Transverse colon (tissue), 4 donors: ENCODE data around the gene IP6K1. TPM values are rescaled to one million over a fixed set of nuclear protein-coding genes. Genes with fewer than 3 reads are reported as not detected.
A peak's percentile ranks its signal among the peaks of the same experiment; 100 is the strongest.

Source experiments
- DNase-seq: peaks from one replicate; pipeline ENCODE4 v3.0.0-alpha.2; 2019
- H3K27ac ChIP-seq, 4 donors: fragments of 200-600 bp; sonication (generic); 2 replicates each; pipeline ENCODE4 v1.5.1; 2016 to 2018; ENCODE audit warnings: inconsistent platforms in 4 of 4
- H3K27me3 ChIP-seq: fragments of 200-600 bp; sonication (generic); 2 replicates; pipeline ENCODE4 v1.5.1; 2017; ENCODE audit warnings: inconsistent platforms
- H3K36me3 ChIP-seq, 4 donors: fragments of 200-600 bp; sonication (generic); 2 replicates each; pipeline ENCODE4 v1.5.1; 2017 to 2019; ENCODE audit warnings: inconsistent platforms in 4 of 4
- H3K4me1 ChIP-seq, 4 donors: fragments of 200-600 bp; sonication (generic); 2 replicates each; pipeline ENCODE4 v1.5.1; 2017 to 2020; ENCODE audit warnings: inconsistent platforms in 4 of 4
- H3K4me3 ChIP-seq, 4 donors: fragments of 200-600 bp; sonication (generic); 1 replicate in 1 of 4; 2 replicates in 3 of 4; pipeline versions ENCODE4 v1.5.1 to v1.6.1; 2017 to 2019; ENCODE audit warnings: inconsistent platforms in 4 of 4
- H3K9me3 ChIP-seq, 2 donors: fragments of 200-600 bp; sonication (generic); 2 replicates each; pipeline ENCODE4 v1.5.1; 2017 to 2019; ENCODE audit warnings: inconsistent platforms in 2 of 2
- CTCF ChIP-seq, 5 experiments: fragments of 200-600 bp in 3 of 5; fragments of 450-650 bp in 2 of 5; sonication (generic) in 3 of 5; IDR thresholded peaks; 1 replicate in 2 of 5; 2 replicates in 3 of 5; pipeline ENCODE4 v1.5.1; 2016 to 2017; ENCODE audit warnings: antibody characterized with exemption in 5 of 5, inconsistent platforms in 3 of 5, mild to moderate bottlenecking in 2 of 5, moderate library complexity in 1 of 5
- EP300 ChIP-seq: sonication (generic); formaldehyde crosslinking; IDR thresholded peaks from one replicate; pipeline ENCODE4 v1.6.1; 2017; ENCODE audit warnings: antibody characterized with exemption, low read depth
- POLR2A ChIP-seq: fragments of 450-650 bp; IDR thresholded peaks from one replicate; pipeline ENCODE4 v1.6.1; 2016; ENCODE audit warnings: antibody characterized with exemption, mild to moderate bottlenecking, moderate library complexity
- POLR2AphosphoS5 ChIP-seq, 3 donors: sonication (generic); formaldehyde crosslinking; IDR thresholded peaks; one replicate each; pipeline ENCODE4 v1.6.1; 2016; ENCODE audit warnings: antibody characterized with exemption in 3 of 3
- WGBS, 2 donors: methylation state at CpG; one replicate each; pipeline ENCODE4 v1.1.5; 2018; ENCODE audit warnings: low coverage in 1 of 2; 5-methylcytosine and 5-hydroxymethylcytosine counted together
- in situ Hi-C, 4 donors: fragments of 200-750 bp; cut with MboI; loops; one replicate each; pipeline versions ENCODE4 v1.15.0 to v1.15.1; 2017; ENCODE audit warnings: low sequenced_read_pairs in 3 of 4, low pct_ligation_motif_present in 1 of 4, low pct_unique_long_range_greater_than_20kb in 1 of 4
- intact Hi-C: fragments of 100-400 bp; cut with DNase I; formaldehyde crosslinking; loops from one replicate; pipeline ENCODE4 v1.15.1; 2023; ENCODE audit warnings: low total_unique reads
- total RNA-seq, 4 donors: library from RNA; depleted of rRNA; stranded (reverse); fragments of >200 nt; gene quantifications; one replicate each; pipeline ENCODE4 v1.1.0, GENCODE V29; 2016

Gene IP6K1
- total RNA-seq, 4 donors from 2014 or later, result 20.5 to 40.7 (median 39.7) TPM

- in situ Hi-C loops, result loop anchor here in 1 of 4 donors (10.0 kb wide), 1 partner anchor 141 kb away; no protein-coding TSS in a partner anchor
- no peaks in the 10 kb centered on the region for H3K9me3 ChIP-seq
- intact Hi-C loops, result loop anchor here (10.0 kb wide), 2 partner anchors 141 to 201 kb away; partner anchors contain the start of gene MST1R
- no peaks in the 10 kb centered on the region for H3K4me1 ChIP-seq
- no peak overlapping the region for H3K4me3 ChIP-seq
- H3K27me3 ChIP-seq, result no peaks in the 10 kb centered on the region
- 93 to 98% methylated on average over 6 to 7 of the region's 7 CpGs for WGBS, 2 donors
- TF ChIP-seq CTCF (IDR thresholded peaks at IDR 0.05) (no peak), POLR2AphosphoS5 (IDR thresholded peaks at IDR 0.05) (no peak), EP300 (no peak), POLR2A (no peak)
- no peaks in the 10 kb centered on the region for H3K36me3 ChIP-seq
- no peak overlapping the region for H3K27ac ChIP-seq
- DNase-seq, result no peak
Measured at GRCh38 chr3:49703956-49704355, 82.4 kb downstream of the IP6K1 start.

GRCh38 chr3:49703443-49703927 lies 82.9 kb downstream of the IP6K1 start:
- WGBS, 2 donors, result 58% methylated on average over 14 of the region's 14 CpGs; no CpG with 5 or more reads in 1 of the 2 donors
- DNase-seq, result peak; percentile 69
- in situ Hi-C loops, result loop anchor here in 1 of 4 donors (10.0 kb wide), 1 partner anchor 141 kb away; no protein-coding TSS in a partner anchor

GRCh38 chr3:49702672-49703071 lies 83.7 kb downstream of the IP6K1 start:
- in situ Hi-C loops (loop anchor here in 1 of 4 donors (10.0 kb wide), 1 partner anchor 142 kb away; no protein-coding TSS in a partner anchor), intact Hi-C loops (loop anchor here (10.0 kb wide), 2 partner anchors 142 to 202 kb away; partner anchors contain the start of gene MST1R)
- no peaks in the 10 kb centered on the region for H3K27me3 ChIP-seq
- no peaks in the 10 kb centered on the region for H3K4me1 ChIP-seq
- peaks cover 0 to 6% (median 0%) of the 10 kb centered on the region in 4 donors for H3K36me3 ChIP-seq
- no peak for DNase-seq
- H3K9me3 ChIP-seq, result no peaks in the 10 kb centered on the region
- TF ChIP-seq POLR2AphosphoS5 (IDR thresholded peaks at IDR 0.05) (no peak), CTCF (IDR thresholded peaks at IDR 0.05) (no peak), POLR2A (no peak), EP300 (no peak)
- no peak overlapping the region for H3K27ac ChIP-seq
- 93% methylated on average over 11 of the region's 11 CpGs; no CpG with 5 or more reads in 1 of the 2 donors for WGBS, 2 donors
- H3K4me3 ChIP-seq, result no peak overlapping the region

More at GRCh38 chr3:49703443-49703927, 82.9 kb downstream of the IP6K1 start:
- Histone ChIP-seq H3K9me3 (no peaks in the 10 kb centered on the region), H3K27me3 (no peaks in the 10 kb centered on the region), H3K4me1 (no peaks in the 10 kb centered on the region), H3K36me3 (no peaks in the 10 kb centered on the region), H3K4me3 (no peak overlapping the region), H3K27ac (no peak overlapping the region)
- intact Hi-C loops, result loop anchor here (10.0 kb wide), 2 partner anchors 141 to 201 kb away; partner anchors contain the start of gene MST1R
- TF ChIP-seq CTCF (IDR thresholded peaks at IDR 0.05) (peak; percentile 71 to 85 (median 83)), POLR2AphosphoS5 (IDR thresholded peaks at IDR 0.05) (no peak)

GRCh38 chr3:49701388-49702077 lies 84.8 kb downstream of the IP6K1 start:
- 90 to 100% methylated on average over 1 to 21 of the region's 21 CpGs for WGBS, 2 donors
- Histone ChIP-seq H3K4me3 (no peak overlapping the region), H3K36me3 (peaks cover 0 to 10% (median 0%) of the 10 kb centered on the region in 4 donors), H3K9me3 (no peaks in the 10 kb centered on the region), H3K4me1 (no peaks in the 10 kb centered on the region), H3K27ac (no peak overlapping the region), H3K27me3 (no peaks in the 10 kb centered on the region)
- in situ Hi-C loops (loop anchor here in 1 of 4 donors (10.0 kb wide), 1 partner anchor 143 kb away; no protein-coding TSS in a partner anchor), intact Hi-C loops (loop anchor here (10.0 kb wide), 2 partner anchors 143 to 203 kb away; partner anchors contain the start of gene MST1R)
- TF ChIP-seq CTCF (IDR thresholded peaks at IDR 0.05) (peak in 3 of 5 experiments; percentile 19 to 34 (median 26)), EP300 (no peak)
- no peak for DNase-seq
